Loucy (cell line): Measurements from ENCODE around the gene FSIP1.

Experiments used
- EZH2phosphoT487 ChIP-seq: fragments of 200-600 bp; IDR thresholded peaks from 2 replicates; pipeline ENCODE4 v1.6.1; 2018; ENCODE audit warnings: antibody characterized with exemption, mild to moderate bottlenecking, moderate library complexity, borderline replicate concordance
- TF ChIP-seq, protein P1 (sequence below): fragments of 200-600 bp; sonication (generic); conservative IDR thresholded peaks from 2 replicates; pipeline ENCODE4 v1.5.1; 2014; ENCODE audit warnings: mild to moderate bottlenecking, antibody characterized with exemption, low read length

DNA sequence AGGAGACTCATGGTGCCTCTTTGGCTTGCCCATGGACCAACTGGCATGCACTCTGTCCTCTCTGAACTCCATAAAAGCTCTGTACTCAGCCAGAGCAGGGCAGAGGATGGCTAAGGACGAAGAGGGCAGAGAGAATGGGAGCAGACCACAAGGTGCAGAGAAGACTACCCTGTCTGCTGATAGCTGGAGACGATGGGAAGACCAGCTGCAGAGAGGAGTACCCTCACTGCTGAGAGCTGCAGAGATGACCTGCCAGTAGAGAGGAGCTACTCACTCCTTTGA is 136.7 kb downstream of the FSIP1 start:
- TF ChIP-seq, protein P1, sequence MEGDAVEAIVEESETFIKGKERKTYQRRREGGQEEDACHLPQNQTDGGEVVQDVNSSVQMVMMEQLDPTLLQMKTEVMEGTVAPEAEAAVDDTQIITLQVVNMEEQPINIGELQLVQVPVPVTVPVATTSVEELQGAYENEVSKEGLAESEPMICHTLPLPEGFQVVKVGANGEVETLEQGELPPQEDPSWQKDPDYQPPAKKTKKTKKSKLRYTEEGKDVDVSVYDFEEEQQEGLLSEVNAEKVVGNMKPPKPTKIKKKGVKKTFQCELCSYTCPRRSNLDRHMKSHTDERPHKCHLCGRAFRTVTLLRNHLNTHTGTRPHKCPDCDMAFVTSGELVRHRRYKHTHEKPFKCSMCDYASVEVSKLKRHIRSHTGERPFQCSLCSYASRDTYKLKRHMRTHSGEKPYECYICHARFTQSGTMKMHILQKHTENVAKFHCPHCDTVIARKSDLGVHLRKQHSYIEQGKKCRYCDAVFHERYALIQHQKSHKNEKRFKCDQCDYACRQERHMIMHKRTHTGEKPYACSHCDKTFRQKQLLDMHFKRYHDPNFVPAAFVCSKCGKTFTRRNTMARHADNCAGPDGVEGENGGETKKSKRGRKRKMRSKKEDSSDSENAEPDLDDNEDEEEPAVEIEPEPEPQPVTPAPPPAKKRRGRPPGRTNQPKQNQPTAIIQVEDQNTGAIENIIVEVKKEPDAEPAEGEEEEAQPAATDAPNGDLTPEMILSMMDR, result no peak
- no peak for TF ChIP-seq EZH2phosphoT487
